ENCODE data around the gene DPP10.

The DPP10 gene

GRCh38 chr2:115115135-115115534, 672.7 kb downstream of the DPP10 start:
- CTCF ChIA-PET: interaction anchor here (0.5 kb wide), 1 partner anchor 12 kb away, joined by 3 read pairs; no protein-coding TSS in a partner anchor
- Histone ChIP-seq H3K9me3 (ENCODE audit: control insufficient read depth, insufficient read depth, low read depth, low read length) (no peaks in the 10 kb centered on the region), H3K27ac (ENCODE audit: extremely low read depth, low read depth, low read length) (no peak overlapping the region), H3K36me3 (ENCODE audit: control insufficient read depth in 2 of 2, insufficient read depth in 1 of 2, low read length in 2 of 2) (no peaks in the 10 kb centered on the region), H3K4me3 (ENCODE audit: low read depth, low read length) (no peak overlapping the region), H3K4me1 (ENCODE audit: control insufficient read depth, insufficient read depth, low read length) (no peaks in the 10 kb centered on the region)
- TF ChIP-seq, protein P1, sequence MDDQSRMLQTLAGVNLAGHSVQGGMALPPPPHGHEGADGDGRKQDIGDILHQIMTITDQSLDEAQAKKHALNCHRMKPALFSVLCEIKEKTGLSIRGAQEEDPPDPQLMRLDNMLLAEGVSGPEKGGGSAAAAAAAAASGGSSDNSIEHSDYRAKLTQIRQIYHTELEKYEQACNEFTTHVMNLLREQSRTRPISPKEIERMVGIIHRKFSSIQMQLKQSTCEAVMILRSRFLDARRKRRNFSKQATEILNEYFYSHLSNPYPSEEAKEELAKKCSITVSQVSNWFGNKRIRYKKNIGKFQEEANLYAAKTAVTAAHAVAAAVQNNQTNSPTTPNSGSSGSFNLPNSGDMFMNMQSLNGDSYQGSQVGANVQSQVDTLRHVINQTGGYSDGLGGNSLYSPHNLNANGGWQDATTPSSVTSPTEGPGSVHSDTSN (CRISPR knock-in tag; IDR thresholded peaks at IDR 0.05): no peak
- TF ChIP-seq ZNF677 (tag by site-specific recombination; IDR thresholded peaks at IDR 0.05): no peak
- TF ChIP-seq WT1 (tag by site-specific recombination; IDR thresholded peaks at IDR 0.05): no peak
- TF ChIP-seq GLIS2 (tag by site-specific recombination; IDR thresholded peaks at IDR 0.05): no peak
- no peak for TF ChIP-seq ZFP37 (tag by site-specific recombination; IDR thresholded peaks at IDR 0.05)
- no peak for TF ChIP-seq ZNF580 (tag by site-specific recombination; IDR thresholded peaks at IDR 0.05)
- TF ChIP-seq KLF16 (tag by site-specific recombination; IDR thresholded peaks at IDR 0.05): no peak
- no peak for TF ChIP-seq ZNF175 (tag by site-specific recombination; IDR thresholded peaks at IDR 0.05)
- no peak for TF ChIP-seq ZNF510 (tag by site-specific recombination; IDR thresholded peaks at IDR 0.05; ENCODE audit: insufficient replicate concordance)
- POLR2A ChIA-PET: no interaction called here

GRCh38 chr2:115118306-115118705, 675.9 kb downstream of the DPP10 start:
- CTCF ChIA-PET: interaction anchor here (1.0 kb wide), 1 partner anchor 15 kb away, joined by 3 read pairs; no protein-coding TSS in a partner anchor
- POLR2A ChIA-PET: no interaction called here
- Histone ChIP-seq H3K4me3 (ENCODE audit: low read depth, low read length) (no peak overlapping the region), H3K27ac (ENCODE audit: extremely low read depth, low read depth, low read length) (no peak overlapping the region), H3K36me3 (ENCODE audit: control insufficient read depth in 2 of 2, insufficient read depth in 1 of 2, low read length in 2 of 2) (no peaks in the 10 kb centered on the region), H3K4me1 (ENCODE audit: control insufficient read depth, insufficient read depth, low read length) (no peaks in the 10 kb centered on the region), H3K9me3 (ENCODE audit: control insufficient read depth, insufficient read depth, low read depth, low read length) (no peaks in the 10 kb centered on the region)
- TF ChIP-seq HOXA7 (CRISPR knock-in tag; IDR thresholded peaks at IDR 0.05; ENCODE audit: borderline replicate concordance) (no peak), KLF8 (tag by site-specific recombination; IDR thresholded peaks at IDR 0.05) (no peak), GLI2 (tag by site-specific recombination; IDR thresholded peaks at IDR 0.05; ENCODE audit: borderline replicate concordance, low read depth) (no peak), HIC1 (tag by site-specific recombination; IDR thresholded peaks at IDR 0.05) (no peak), ZNF600 (tag by site-specific recombination; IDR thresholded peaks at IDR 0.05) (no peak), KLF9 (tag by site-specific recombination; IDR thresholded peaks at IDR 0.05; ENCODE audit: low read depth) (no peak), ZNF596 (tag by site-specific recombination; IDR thresholded peaks at IDR 0.05) (no peak), ZNF324 (tag by site-specific recombination; IDR thresholded peaks at IDR 0.05) (no peak), REPIN1 (tag by site-specific recombination; IDR thresholded peaks at IDR 0.05; ENCODE audit: low read depth) (no peak)
- TF ChIP-seq, protein P2, sequence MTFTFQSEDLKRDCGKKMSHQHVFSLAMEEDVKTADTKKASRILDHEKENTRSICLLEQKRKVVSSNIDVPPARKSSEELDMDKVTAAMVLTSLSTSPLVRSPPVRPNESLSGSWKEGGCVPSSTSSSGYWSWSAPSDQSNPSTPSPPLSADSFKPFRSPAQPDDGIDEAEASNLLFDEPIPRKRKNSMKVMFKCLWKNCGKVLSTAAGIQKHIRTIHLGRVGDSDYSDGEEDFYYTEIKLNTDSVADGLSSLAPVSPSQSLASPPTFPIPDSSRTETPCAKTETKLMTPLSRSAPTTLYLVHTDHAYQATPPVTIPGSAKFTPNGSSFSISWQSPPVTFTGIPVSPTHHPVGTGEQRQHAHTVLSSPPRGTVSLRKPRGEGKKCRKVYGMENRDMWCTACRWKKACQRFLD (tag by site-specific recombination; IDR thresholded peaks at IDR 0.05): no peak

DNA sequence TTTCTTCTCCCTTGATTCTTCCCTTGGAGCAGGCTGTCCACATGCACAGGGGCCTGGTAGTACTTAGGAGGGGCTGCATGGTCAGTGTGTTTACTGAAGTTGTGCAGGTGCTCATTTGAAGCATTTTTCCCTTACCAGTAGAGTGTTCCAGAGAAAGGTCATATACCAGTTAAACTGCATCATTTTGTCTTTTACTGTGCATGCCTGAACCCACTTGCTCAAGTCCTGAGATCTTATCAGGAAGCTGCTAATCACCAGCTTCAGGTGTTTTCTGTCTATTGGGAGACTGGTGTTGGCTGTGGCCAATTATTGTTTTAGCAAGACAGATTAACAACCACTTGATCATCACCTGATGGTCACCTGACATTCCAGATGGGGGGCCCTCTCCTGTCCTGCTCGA, 676.6 kb downstream of the DPP10 start:
- POLR2A ChIA-PET: no interaction called here
- Histone ChIP-seq H3K4me1 (ENCODE audit: control insufficient read depth, insufficient read depth, low read length) (no peaks in the 10 kb centered on the region), H3K9me3 (ENCODE audit: control insufficient read depth, insufficient read depth, low read depth, low read length) (no peaks in the 10 kb centered on the region), H3K4me3 (ENCODE audit: low read depth, low read length) (no peak overlapping the region), H3K36me3 (ENCODE audit: control insufficient read depth in 2 of 2, insufficient read depth in 1 of 2, low read length in 2 of 2) (no peaks in the 10 kb centered on the region), H3K27ac (ENCODE audit: extremely low read depth, low read depth, low read length) (no peak overlapping the region)
- CTCF ChIA-PET: no interaction called here
- TF ChIP-seq ZNF114 (tag by site-specific recombination; IDR thresholded peaks at IDR 0.05) (no peak), KLF10 (tag by site-specific recombination; IDR thresholded peaks at IDR 0.05) (no peak), ZNF121 (tag by site-specific recombination; IDR thresholded peaks at IDR 0.05) (no peak), ZNF23 (tag by site-specific recombination; IDR thresholded peaks at IDR 0.05; ENCODE audit: borderline replicate concordance) (no peak), IKZF3 (tag by site-specific recombination; IDR thresholded peaks at IDR 0.05) (no peak)
- TF ChIP-seq, protein P3, sequence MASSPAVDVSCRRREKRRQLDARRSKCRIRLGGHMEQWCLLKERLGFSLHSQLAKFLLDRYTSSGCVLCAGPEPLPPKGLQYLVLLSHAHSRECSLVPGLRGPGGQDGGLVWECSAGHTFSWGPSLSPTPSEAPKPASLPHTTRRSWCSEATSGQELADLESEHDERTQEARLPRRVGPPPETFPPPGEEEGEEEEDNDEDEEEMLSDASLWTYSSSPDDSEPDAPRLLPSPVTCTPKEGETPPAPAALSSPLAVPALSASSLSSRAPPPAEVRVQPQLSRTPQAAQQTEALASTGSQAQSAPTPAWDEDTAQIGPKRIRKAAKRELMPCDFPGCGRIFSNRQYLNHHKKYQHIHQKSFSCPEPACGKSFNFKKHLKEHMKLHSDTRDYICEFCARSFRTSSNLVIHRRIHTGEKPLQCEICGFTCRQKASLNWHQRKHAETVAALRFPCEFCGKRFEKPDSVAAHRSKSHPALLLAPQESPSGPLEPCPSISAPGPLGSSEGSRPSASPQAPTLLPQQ (tag by site-specific recombination; IDR thresholded peaks at IDR 0.05): no peak
- TF ChIP-seq, protein P4, sequence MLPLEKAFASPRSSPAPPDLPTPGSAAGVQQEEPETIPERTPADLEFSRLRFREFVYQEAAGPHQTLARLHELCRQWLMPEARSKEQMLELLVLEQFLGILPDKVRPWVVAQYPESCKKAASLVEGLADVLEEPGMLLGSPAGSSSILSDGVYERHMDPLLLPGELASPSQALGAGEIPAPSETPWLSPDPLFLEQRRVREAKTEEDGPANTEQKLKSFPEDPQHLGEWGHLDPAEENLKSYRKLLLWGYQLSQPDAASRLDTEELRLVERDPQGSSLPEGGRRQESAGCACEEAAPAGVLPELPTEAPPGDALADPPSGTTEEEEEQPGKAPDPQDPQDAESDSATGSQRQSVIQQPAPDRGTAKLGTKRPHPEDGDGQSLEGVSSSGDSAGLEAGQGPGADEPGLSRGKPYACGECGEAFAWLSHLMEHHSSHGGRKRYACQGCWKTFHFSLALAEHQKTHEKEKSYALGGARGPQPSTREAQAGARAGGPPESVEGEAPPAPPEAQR (tag by site-specific recombination; IDR thresholded peaks at IDR 0.05): no peak
